Measurements from ENCODE around the gene CST9L. TPM values are rescaled to one million over a fixed set of nuclear protein-coding genes. Genes with fewer than 3 reads are reported as not detected.

The CST9L gene
- total RNA-seq, 1 experiment from 2014 or later, result not detected

DNA sequence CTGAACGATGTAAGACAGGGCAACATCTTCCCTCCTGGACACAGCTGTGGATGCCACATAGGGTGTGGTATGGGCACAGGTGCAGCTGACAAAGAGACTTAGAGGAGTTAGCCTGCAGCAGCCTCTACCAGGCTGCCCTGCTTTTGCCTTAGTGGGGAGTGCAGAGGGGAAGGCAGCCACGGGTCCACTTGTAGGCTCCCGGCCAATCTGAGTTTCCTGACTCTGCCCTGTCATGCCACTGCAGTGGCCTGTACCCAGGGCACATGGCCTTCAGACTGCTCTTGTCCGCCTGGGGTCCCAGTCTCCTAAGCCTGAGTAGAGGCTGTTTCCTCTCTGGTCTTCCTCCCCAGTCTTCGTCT lies 17.1 kb upstream of the CST9L start:
- no TSS peak for BruUV-seq (replicated peaks)
- DNase-seq (ENCODE audit: low spot score), result no peak
- Histone ChIP-seq H3K4me3 (ENCODE audit: low read depth, low read length, poor library complexity, severe bottlenecking) (no peak overlapping the region), H3K27me3 (replicated peaks; ENCODE audit: insufficient read depth, low read depth, low read length, poor library complexity) (no peaks in the 10 kb centered on the region), H3K27ac (ENCODE audit: low read depth, low read length, poor library complexity, severe bottlenecking) (no peak overlapping the region), H3K4me1 (ENCODE audit: insufficient read depth, low read length, poor library complexity, severe bottlenecking) (no peaks in the 10 kb centered on the region), H3K9me3 (ENCODE audit: low read depth, low read length, poor library complexity, severe bottlenecking) (no peaks in the 10 kb centered on the region), H3K36me3 (ENCODE audit: insufficient read depth, low read length, poor library complexity, severe bottlenecking) (no peaks in the 10 kb centered on the region)
- CTCF ChIA-PET, result no interaction called here
- POLR2A ChIA-PET (ENCODE audit: low non-redundant PET), result no interaction called here
- intact Hi-C loops (cut with micrococcal nuclease; ENCODE audit: unreplicated experiment), result no loop called here
- no peak for TF ChIP-seq CTCF (conservative IDR thresholded peaks at IDR 0.05; ENCODE audit: low read depth, low read length)
- no peak for TF ChIP-seq EZH2 (IDR thresholded peaks at IDR 0.05; ENCODE audit: borderline replicate concordance, low read depth, low read length, poor library complexity, severe bottlenecking)

GRCh38 chr20:23584434-23585199 lies 16.3 kb upstream of the CST9L start:
- DNase-seq (ENCODE audit: low spot score), result no peak
- Histone ChIP-seq H3K9me3 (ENCODE audit: low read depth, low read length, poor library complexity, severe bottlenecking) (no peaks in the 10 kb centered on the region), H3K27me3 (replicated peaks; ENCODE audit: insufficient read depth, low read depth, low read length, poor library complexity) (no peaks in the 10 kb centered on the region), H3K4me1 (ENCODE audit: insufficient read depth, low read length, poor library complexity, severe bottlenecking) (no peaks in the 10 kb centered on the region), H3K27ac (ENCODE audit: low read depth, low read length, poor library complexity, severe bottlenecking) (no peak overlapping the region), H3K36me3 (ENCODE audit: insufficient read depth, low read length, poor library complexity, severe bottlenecking) (no peaks in the 10 kb centered on the region), H3K4me3 (ENCODE audit: low read depth, low read length, poor library complexity, severe bottlenecking) (no peak overlapping the region)
- no TSS peak for BruUV-seq (replicated peaks)
- ChIA-PET CTCF (no interaction called here), POLR2A (ENCODE audit: low non-redundant PET) (no interaction called here)
- intact Hi-C loops (cut with micrococcal nuclease; ENCODE audit: unreplicated experiment), result no loop called here
- no peak for TF ChIP-seq EZH2 (IDR thresholded peaks at IDR 0.05; ENCODE audit: borderline replicate concordance, low read depth, low read length, poor library complexity, severe bottlenecking)
- no peak for TF ChIP-seq CTCF (conservative IDR thresholded peaks at IDR 0.05; ENCODE audit: low read depth, low read length)

- no peaks in the 10 kb centered on the region for H3K36me3 ChIP-seq (ENCODE audit: insufficient read depth, low read length, poor library complexity, severe bottlenecking)
- CTCF ChIA-PET, result no interaction called here
- no peak overlapping the region for H3K27ac ChIP-seq (ENCODE audit: low read depth, low read length, poor library complexity, severe bottlenecking)
- H3K4me1 ChIP-seq (ENCODE audit: insufficient read depth, low read length, poor library complexity, severe bottlenecking), result no peaks in the 10 kb centered on the region
- POLR2A ChIA-PET (ENCODE audit: low non-redundant PET), result no interaction called here
- no TSS peak for BruUV-seq (replicated peaks)
- intact Hi-C loops (cut with micrococcal nuclease; ENCODE audit: unreplicated experiment), result no loop called here
- H3K27me3 ChIP-seq (replicated peaks; ENCODE audit: insufficient read depth, low read depth, low read length, poor library complexity), result no peaks in the 10 kb centered on the region
- H3K4me3 ChIP-seq (ENCODE audit: low read depth, low read length, poor library complexity, severe bottlenecking), result no peak overlapping the region
- H3K9me3 ChIP-seq (ENCODE audit: low read depth, low read length, poor library complexity, severe bottlenecking), result no peaks in the 10 kb centered on the region
- TF ChIP-seq CTCF (conservative IDR thresholded peaks at IDR 0.05; ENCODE audit: low read depth, low read length), result no peak
- no peak for TF ChIP-seq EZH2 (IDR thresholded peaks at IDR 0.05; ENCODE audit: borderline replicate concordance, low read depth, low read length, poor library complexity, severe bottlenecking)
- no peak for DNase-seq (ENCODE audit: low spot score)
Observed at GRCh38 chr20:23583526-23583925, 15.2 kb upstream of the CST9L start.
